ENCODE data around the gene TRMT61B. TPM values are rescaled to one million over a fixed set of nuclear protein-coding genes. Genes with fewer than 3 reads are reported as not detected.

Gene TRMT61B
- polyA plus RNA-seq, 3 donors: 6.7 to 10.2 (median 8.1) TPM

- no peak overlapping the region for H3K27ac ChIP-seq (ENCODE audit: low read depth in 1 of 2, low read length in 2 of 2)
- no peak overlapping the region for H3K4me3 ChIP-seq (replicated peaks in 1 of 3; ENCODE audit: low read depth in 2 of 3, low read length in 3 of 3)
- H3K9ac ChIP-seq (ENCODE audit: insufficient read depth, low read length, poor library complexity, severe bottlenecking): no peak overlapping the region
- peaks cover 26% of the 10 kb centered on the region for H4K20me1 ChIP-seq (ENCODE audit: insufficient read depth, low read length)
- peaks cover 0 to 9% of the 10 kb centered on the region in 2 donors for H3K4me1 ChIP-seq (ENCODE audit: control insufficient read depth in 1 of 2, insufficient read depth in 2 of 2, low read length in 2 of 2)
- no peak for TF ChIP-seq CTCF (IDR thresholded peaks at IDR 0.05)
- Mint-ChIP-seq H3K4me3 (no peak overlapping the region), H3K9me3 (no peaks in the 10 kb centered on the region), H3K27ac (peak overlapping the region in 1 of 7 donors; percentile 10), H3K27me3 (ENCODE audit: low read depth in 3 of 3) (no peaks in the 10 kb centered on the region), H3K36me3 (peaks cover 72 to 91% of the 10 kb centered on the region in 2 donors), H3K4me1 (peaks cover 6% of the 10 kb centered on the region)
- H3K4me2 ChIP-seq (replicated peaks; ENCODE audit: extremely low read depth, low read length, poor library complexity, severe bottlenecking): no peak overlapping the region
- peaks cover 47% of the 10 kb centered on the region for H3K79me2 ChIP-seq (ENCODE audit: insufficient read depth, low read length)
- H3K27me3 ChIP-seq (ENCODE audit: control insufficient read depth in 2 of 2, insufficient read depth in 2 of 2, low read length in 2 of 2): no peaks in the 10 kb centered on the region
- H3K36me3 ChIP-seq (replicated peaks in 1 of 2; ENCODE audit: control insufficient read depth in 1 of 2, insufficient read depth in 2 of 2, low read length in 2 of 2): peaks cover 75 to 98% of the 10 kb centered on the region in 2 donors
- no peak for DNase-seq
- no peak overlapping the region for H2AFZ ChIP-seq (ENCODE audit: insufficient read depth, low read depth, low read length, poor library complexity, severe bottlenecking)
- 100% methylated on average over 3 of the region's 6 CpGs for WGBS (ENCODE audit: insufficient coverage)
- no peaks in the 10 kb centered on the region for H3K9me3 ChIP-seq (replicated peaks in 1 of 2; ENCODE audit: control insufficient read depth in 1 of 2, insufficient read depth in 1 of 2, low read length in 2 of 2)
- intact Hi-C loops (cut with micrococcal nuclease): no loop called here
These were observed 39.7 kb upstream of the TRMT61B start for GRCh38 chr2:28909655-28910353.

- Histone ChIP-seq H3K4me2 (replicated peaks; ENCODE audit: extremely low read depth, low read length, poor library complexity, severe bottlenecking) (no peak overlapping the region), H3K79me2 (ENCODE audit: insufficient read depth, low read length) (peaks cover 56% of the 10 kb centered on the region), H3K9ac (ENCODE audit: insufficient read depth, low read length, poor library complexity, severe bottlenecking) (no peak overlapping the region), H3K4me3 (replicated peaks in 1 of 3; ENCODE audit: low read depth in 2 of 3, low read length in 3 of 3) (no peak overlapping the region), H3K4me1 (ENCODE audit: control insufficient read depth in 1 of 2, insufficient read depth in 2 of 2, low read length in 2 of 2) (peaks cover 0 to 9% of the 10 kb centered on the region in 2 donors), H3K36me3 (replicated peaks in 1 of 2; ENCODE audit: control insufficient read depth in 1 of 2, insufficient read depth in 2 of 2, low read length in 2 of 2) (peaks cover 74 to 96% of the 10 kb centered on the region in 2 donors), H4K20me1 (ENCODE audit: insufficient read depth, low read length) (peaks cover 42% of the 10 kb centered on the region), H2AFZ (ENCODE audit: insufficient read depth, low read depth, low read length, poor library complexity, severe bottlenecking) (no peak overlapping the region), H3K27ac (ENCODE audit: low read depth in 1 of 2, low read length in 2 of 2) (no peak overlapping the region), H3K9me3 (replicated peaks in 1 of 2; ENCODE audit: control insufficient read depth in 1 of 2, insufficient read depth in 1 of 2, low read length in 2 of 2) (no peaks in the 10 kb centered on the region), H3K27me3 (ENCODE audit: control insufficient read depth in 2 of 2, insufficient read depth in 2 of 2, low read length in 2 of 2) (no peaks in the 10 kb centered on the region)
- no CpG with 5 or more reads among the region's 1 CpG for WGBS (ENCODE audit: insufficient coverage)
- TF ChIP-seq CTCF (IDR thresholded peaks at IDR 0.05): no peak
- no peaks in the 10 kb centered on the region for H3K27me3 Mint-ChIP-seq (ENCODE audit: low read depth in 3 of 3)
- H3K27ac Mint-ChIP-seq: no peak overlapping the region
- no peak for DNase-seq
- intact Hi-C loops (cut with micrococcal nuclease): no loop called here
- H3K4me3 Mint-ChIP-seq: no peak overlapping the region
- H3K36me3 Mint-ChIP-seq: peaks cover 67 to 83% of the 10 kb centered on the region in 2 donors
- peaks cover 8% of the 10 kb centered on the region for H3K4me1 Mint-ChIP-seq
- no peaks in the 10 kb centered on the region for H3K9me3 Mint-ChIP-seq
These were observed 38.1 kb upstream of the TRMT61B start for GRCh38 chr2:28908172-28908571.
